HG03460 (cell line): ENCODE measurements around the gene RPL9.
"Not testable (repeated sequence)": the region's sequence is repeated elsewhere in the genome, so short reads cannot be mapped to it uniquely, and the experiment has no call there.

Experiments used
- ATAC-seq: cut with Tn5 transposase; IDR thresholded peaks from one replicate; pipeline ENCODE4 v1.9.1; 2021; ENCODE audit not compliant: unreplicated experiment

The RPL9 gene

GRCh38 chr4:39427520-39428114 is 31.1 kb downstream of the RPL9 start:
- ATAC-seq = no peak

DNA sequence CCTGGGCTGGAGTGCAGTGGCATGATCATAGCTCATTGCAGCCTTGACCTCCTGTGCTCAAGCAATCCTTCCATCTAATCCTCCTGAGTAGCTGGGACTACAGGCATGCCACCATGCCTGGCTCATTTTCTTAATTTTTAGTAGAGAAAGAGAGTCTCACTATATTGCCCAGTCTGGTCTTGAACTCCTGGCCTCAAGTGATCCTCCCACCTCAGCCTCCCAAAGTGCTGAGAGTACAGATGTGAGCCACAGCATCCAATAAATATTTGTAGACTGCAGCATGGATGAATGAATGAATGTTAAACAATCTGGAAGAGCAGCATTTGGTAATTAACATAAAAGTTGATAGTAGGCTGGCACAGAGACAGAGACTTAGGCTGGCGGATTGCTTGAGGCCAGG is 32.0 kb downstream of the RPL9 start:
- ATAC-seq = no peak

DNA sequence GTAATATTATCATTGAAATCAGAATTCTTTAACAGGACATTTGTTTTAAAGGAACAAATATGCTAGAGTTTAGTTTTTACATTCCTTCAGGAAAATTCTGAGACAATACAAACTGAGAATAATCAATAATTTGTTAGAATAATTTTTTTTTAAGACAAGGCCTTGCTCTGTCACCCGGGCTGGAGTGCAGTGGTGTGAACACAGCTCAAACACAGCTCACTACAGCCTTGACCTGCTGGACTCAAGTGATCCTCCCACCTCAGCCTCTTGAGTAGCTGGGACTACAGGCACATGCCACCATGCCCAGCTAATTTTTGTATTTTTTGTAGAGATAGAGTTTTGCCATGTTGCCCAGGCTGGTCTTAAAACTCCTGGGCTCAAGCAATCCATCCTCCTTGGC is 33.4 kb downstream of the RPL9 start:
- not testable (repeated sequence) for ATAC-seq

DNA sequence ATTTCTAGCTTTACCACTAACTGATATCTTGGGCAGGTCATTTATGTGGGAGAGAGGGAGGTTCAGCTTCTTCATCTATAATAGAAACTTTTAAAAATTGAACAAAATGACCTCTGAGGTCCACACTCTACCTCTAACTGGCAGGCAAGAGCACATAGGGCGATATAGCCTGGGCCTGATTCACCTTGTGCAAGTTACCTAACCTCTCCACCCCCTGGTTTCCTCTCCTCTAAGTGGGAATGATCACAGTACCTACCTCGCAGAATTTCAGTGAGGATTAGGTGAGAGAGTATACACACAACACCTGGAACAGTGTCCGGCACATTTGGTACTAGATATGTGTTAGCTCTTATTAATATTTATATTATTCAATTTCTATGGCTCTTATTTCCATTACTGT is 36.5 kb downstream of the RPL9 start:
- no peak for ATAC-seq

- no peak for ATAC-seq
Observed at GRCh38 chr4:39415678-39416283, 42.9 kb downstream of the RPL9 start.

DNA sequence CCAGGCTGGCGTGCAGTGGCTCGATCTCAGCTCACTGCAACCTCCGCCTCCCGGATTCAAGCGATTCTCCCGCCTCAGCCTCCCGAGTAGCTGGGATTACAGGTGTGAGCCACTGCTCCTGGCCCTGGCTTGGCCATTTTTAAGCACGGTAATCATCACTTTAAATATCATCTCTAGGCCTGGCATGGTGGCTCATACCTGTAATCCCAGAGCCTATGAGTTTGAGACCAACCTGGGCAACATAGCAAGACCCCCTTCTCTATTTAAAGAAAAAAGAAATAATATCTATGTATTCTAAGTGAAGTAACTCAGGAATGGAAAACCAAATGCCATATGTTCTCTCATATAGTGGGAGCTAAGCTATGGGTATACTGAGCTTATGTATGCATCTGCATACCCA is 47.2 kb downstream of the RPL9 start:
- not testable (repeated sequence) for ATAC-seq

GRCh38 chr4:39410415-39410814 is 48.3 kb downstream of the RPL9 start:
- ATAC-seq = no peak

- ATAC-seq = no peak
Observed at GRCh38 chr4:39407584-39407885, 51.2 kb downstream of the RPL9 start.

DNA sequence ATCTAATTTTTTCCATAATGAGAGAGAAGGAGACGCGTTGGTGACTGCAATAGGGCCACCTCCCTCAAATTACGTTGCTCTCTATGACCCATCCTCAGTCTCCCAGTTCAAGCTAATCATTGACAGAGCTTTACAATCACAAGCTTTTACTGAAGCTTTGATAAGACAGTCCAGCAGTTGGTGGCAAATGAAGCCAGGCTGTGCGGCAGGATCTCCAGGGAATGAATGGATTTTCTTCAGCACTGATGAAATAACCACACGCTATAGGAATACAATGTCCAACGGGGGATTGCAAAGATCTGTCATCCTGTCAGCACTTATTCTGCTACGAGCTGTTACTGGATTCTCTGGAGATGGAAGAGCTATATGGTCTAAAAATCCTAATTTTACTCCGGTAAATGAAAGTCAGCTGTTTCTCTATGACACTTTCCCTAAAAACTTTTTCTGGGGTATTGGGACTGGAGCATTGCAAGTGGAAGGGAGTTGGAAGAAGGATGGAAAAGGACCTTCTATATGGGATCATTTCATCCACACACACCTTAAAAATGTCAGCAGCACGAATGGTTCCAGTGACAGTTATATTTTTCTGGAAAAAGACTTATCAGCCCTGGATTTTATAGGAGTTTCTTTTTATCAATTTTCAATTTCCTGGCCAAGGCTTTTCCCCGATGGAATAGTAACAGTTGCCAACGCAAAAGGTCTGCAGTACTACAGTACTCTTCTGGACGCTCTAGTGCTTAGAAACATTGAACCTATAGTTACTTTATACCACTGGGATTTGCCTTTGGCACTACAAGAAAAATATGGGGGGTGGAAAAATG is 51.7 kb downstream of the RPL9 start, which contains the start of gene KLB:
KLB (plus strand) TSS at position 168 of the 821 bp plus-strand sequence; CDS start at position 188, 20 bp downstream.
- no peak for ATAC-seq
